Stimulated activated naive CD4-positive, alpha-beta T cell (primary cell): ENCODE results near the gene XAB2.

Experiments
- DNase-seq, 6 experiments: peaks; one replicate each; lab custom pipeline; 2025; lab: John Stamatoyannopoulos, UW

XAB2 gene

DNA sequence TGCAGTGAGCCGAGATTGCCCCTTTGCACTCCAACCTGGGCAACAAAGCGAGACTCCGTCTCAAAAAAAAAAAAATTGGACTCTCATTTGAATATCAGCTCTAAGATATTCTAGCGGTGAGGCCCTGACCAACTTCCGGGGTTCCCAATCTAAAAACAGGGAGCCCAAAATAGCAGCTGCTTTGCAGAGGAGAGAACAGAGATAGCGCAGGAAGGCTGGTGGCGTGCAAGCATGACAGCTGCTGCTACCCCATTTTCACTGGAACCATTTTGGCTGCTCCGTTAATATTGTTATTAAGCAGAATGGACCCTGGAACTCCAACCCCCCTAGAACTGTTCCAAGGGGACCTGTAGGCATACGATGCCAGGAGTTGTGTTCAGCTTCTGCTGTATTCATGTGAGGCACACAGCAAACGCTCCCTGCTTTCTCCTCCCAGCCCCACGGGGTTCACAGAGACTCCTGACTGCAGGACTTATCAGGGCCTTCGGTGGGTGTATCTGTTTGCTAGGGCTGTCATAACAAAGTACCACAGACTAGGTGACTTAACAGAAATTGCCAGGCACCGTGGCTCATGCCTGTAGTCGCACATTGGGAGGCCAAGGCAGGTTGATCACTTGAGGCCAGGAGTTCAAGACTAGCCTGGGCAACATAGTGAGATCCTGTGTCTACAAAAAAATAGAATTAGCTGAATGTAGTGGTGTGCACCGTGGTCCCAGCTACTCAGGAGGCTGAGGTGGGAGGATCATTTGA is 19.1 kb upstream of the XAB2 start:
- no peak for DNase-seq

DNA sequence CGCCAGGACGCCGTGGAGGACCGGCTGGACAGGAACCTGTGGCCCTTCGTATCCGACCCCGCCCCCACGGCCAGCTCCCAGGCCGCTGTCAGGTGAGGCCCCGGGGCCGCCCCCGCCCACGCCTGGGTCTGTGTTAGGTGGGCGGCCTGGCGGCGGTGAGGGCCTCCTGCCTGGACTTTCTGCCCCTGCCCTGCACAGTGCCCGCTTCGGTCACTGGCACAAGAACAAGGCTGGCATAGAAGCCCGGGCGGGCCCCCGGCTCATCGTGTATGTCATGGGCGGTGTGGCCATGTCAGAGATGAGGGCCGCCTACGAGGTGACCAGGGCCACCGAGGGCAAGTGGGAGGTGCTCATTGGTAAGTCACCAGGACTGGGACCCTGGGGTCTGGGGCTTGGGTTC is 17.8 kb upstream of the XAB2 start:
- no peak for DNase-seq

DNA sequence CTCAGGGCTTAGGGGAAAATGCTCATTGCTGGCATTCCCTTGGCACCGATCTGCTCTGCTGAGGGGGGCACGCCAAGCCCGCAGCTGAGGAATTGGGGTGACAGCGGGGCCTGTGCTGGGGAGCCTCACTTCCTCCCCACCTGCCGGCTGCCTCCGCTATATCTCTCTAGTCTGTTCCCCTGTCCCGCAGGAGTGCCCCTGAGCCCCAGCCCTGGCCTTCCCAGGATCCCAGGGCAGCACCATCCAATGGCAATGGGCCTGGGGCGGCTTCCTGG is 17.0 kb upstream of the XAB2 start:
- DNase-seq, result no peak

DNA sequence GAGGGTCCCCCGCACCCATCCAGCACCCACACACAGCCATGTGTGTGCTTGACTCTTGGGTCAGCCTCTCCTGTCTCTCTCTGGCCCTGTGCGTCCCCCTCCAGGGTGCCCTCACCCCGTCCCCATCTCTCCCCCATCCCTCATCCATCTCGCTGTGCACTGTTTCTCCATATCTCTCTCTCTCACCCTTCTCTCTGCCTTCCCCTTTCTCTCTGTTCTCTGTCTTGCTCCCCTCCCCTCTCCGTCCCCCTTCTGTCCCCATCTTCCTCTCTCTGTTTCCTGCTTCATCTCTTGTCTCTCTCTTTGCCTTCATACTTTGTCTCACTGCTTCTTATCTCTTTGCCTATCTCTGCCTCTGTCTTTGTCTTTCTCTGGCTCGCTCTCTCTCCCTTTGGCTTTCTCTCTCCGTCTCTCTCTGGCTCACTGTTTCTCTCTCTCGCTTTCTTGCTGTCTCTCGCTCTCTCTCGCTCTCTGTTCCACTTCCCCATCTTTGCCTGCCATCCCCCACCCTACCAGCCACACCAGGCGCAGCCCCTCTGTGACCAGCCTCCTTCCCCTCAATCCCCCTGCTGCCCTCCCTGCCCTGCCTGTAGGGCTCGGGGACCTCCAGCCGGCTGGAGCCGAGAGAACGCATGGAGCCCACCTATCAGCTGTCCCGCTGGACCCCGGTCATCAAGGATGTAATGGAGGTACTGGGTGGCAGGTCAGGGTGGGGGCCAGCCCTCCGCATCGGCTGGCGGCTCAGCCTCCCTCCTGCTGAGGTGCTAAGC is 16.5 kb upstream of the XAB2 start:
- no peak for DNase-seq

DNA sequence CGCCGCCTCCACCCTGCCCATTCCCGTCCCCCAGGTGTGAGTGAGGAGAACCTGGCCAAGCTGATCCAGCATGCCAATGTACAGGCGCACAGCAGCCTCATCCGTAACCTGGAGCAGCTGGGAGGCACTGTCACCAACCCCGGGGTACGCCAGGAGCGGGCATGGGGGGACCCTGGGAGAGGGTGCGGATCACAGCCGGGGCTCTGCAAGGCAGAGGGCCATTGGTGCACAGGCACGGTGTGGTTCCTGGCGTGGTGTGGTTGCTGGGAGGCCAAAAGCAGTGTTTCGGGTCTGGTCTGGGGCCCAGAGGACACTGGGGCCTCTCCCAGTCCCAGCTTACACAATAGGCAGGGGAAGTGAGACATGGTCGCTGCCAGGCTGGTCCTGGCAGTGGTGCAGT is 15.8 kb upstream of the XAB2 start:
- no peak for DNase-seq

DNA sequence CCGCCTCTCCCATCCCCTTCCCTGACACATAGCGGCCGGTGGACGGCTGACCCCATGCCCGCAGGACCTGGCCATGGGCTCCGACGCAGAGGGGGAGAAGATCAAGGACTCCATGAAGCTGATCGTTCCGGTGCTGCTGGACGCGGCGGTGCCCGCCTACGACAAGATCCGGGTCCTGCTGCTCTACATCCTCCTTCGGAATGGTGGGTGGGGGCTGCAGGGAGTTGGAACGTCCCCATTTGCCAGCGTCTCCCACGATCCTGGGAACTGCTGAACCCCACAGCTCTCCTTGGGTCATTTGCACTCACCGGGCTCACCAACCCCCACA is 15.2 kb upstream of the XAB2 start:
- DNase-seq, result no peak

DNA sequence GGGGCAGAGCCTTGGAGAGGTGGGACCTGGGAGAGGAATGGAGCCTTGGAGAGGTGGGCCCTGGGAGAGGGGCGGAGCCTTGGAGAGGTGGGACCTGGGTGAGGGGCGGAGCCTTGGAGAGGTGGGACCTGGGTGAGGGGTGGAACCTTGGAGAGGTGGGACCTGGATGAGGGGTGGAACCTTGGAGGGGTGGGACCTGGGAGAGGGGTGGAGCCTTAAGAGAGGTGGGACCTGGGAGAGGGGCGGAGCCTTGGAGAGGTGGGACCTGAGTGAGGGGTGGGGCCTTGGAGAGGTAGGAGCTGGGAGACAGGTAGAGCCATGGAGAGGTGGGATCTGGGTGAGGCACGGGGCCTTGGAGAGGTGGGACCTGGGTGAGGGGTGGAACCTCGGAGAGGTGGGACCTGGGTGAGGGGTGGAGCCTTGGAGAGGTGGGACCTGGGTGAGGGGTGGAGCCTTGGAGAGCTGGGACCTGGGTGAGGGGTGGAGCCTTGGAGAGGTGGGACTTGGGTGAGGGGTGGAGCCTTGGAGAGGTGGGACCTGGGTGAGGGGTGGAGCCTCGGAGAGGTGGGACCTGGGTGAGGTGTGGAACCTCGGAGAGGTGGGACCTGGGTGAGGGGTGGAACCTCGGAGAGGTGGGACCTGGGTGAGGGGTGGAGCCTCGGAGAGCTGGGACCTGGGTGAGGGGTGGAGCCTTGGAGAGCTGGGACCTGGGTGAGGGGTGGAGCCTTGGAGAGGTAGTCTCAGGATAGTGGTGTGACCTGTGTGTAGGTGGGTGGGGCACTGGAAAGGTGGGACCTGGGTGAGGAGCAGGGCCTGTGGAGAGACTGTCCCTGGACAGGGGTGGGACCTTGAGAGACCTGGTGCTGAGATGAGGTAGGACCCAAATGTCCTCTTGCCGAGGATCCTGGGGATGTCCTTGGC is 14.5 kb upstream of the XAB2 start:
- peak in 2 of 6 experiments; percentile 33 to 36 for DNase-seq

DNA sequence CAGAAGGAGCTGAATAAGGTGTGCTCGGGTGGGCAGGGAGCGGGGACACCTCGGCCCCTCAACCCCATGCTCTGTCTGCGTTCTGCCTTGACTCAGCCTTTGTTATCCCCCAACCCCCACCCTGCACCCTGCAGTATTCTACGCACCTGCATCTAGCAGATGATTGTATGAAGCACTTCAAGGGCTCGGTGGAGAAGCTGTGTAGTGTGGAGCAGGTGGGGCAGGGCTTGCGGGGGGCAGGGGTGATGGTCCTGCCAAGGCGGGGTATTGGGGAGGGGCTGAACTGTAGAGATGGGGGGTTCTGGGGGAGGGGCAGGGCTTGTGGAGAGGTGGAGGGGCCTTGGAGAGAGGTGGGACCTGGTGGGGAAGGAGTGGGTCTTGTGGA is 13.7 kb upstream of the XAB2 start:
- DNase-seq, result no peak

DNA sequence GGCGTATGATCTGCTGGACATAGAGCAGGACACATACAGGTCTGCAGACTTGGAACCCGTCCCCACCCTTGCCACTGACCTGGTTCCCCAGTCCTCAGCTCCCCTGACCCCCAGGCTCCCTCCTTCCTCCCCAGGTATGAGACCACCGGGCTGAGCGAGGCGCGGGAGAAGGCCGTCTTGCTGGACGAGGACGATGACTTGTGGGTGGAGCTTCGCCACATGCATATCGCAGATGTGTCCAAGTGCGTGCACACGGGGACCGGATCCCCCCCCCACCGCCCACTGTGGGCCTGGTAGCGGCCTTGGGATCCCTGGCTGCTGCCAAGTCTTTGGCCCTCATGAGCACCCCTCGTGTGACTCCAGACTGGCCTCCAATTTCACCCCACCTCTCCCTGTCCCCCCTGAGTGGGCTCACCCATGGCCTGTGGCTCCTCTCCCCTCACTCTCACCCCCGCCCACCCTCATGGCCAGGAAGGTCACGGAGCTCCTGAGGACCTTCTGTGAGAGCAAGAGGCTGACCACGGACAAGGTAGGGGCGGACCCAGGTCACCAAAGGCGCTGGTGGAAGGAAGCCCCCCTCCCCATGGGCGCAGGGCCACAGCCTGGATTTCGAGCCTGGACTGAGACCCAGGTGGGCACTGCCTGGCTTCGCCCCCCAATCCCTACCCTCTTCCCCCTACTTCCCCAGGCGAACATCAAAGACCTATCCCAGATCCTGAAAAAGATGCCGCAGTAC is 13.1 kb upstream of the XAB2 start:
- DNase-seq, result no peak

DNA sequence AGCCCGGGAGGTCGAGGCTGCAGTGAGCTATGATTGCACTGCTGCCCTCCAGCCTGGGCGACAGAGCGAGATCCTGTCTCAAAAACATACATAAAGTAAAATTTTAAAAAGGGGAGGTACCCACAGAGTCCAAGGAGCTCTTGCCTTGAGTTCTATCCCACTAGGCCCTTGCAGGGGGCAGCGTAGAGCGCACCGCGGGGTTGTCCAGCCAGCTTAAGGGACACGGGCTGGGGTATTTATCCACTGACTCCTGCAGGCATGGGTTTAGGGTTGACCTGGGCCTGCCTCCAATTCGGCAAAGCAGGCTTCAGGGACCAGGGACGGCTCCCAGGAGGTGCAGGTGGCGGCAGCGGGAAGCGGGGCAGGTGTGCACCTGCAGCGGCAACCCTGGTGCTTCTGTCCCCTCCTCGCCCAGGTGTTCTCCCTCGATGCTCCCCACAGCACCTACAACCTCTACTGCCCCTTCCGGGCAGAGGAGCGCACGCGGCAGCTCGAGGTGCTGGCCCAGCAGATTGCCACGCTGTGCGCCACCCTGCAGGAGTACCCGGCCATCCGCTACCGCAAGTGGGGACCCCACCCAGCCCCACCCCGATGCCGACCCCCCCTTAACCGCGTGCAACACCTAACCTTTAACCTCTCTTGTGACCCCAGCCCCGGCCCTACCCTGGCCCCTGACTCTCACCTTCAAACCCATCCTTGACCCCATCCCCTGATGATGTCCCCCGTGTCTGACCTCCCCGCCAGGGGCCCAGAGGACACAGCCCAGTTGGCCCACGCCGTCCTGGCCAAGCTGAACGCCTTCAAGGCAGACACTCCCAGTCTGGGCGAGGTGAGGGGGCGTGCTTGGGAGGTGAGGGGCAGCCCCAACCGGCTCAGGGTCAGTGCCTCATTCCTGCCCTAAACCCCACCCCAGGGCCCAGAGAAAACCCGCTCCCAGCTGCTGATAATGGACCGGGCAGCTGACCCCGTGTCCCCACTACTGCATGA is 12.2 kb upstream of the XAB2 start:
- no peak for DNase-seq

DNA sequence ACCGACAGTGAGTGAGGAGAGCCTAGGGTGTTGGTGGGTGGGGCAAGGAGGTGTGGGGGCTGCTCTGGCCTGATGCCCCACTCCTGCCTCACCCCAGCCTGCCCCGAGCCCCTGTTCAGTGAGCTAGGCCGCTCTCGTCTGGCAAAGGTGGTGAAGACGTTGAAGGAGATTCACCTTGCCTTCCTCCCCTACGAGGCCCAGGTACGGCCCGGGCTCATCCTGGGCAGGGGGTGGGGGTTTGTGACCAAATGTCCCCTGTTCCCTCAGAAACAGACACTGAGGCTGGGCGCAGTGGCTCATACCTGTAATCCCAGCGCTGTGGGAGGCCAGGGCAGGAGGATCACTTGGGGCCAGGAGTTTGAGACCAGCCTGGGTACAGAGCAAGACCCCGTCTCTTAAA is 11.5 kb upstream of the XAB2 start:
- DNase-seq, result no peak

DNA sequence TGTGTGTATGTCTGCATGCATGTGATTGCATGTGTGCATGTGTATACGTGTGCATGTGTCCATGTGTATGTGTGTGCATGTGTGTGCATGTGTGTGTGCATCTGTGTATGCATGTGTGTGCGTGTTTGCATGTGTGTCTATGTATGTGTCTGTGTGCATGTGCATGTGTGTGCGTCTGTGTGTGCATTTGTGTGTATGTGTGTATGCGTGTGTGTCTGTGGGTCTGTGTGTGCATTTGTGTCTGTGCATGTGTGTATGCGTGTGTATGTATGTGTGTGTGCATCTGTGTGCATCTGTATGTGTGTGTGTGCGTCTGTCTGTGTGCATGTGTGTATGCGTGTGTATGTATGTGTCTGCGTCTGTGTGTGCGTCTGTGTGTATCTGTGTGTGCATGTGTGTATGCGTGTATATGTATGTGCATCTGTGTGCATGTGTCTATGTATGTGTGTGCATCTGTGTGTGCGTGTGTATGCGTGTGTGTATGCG is 10.6 kb upstream of the XAB2 start:
- DNase-seq, result no peak

DNA sequence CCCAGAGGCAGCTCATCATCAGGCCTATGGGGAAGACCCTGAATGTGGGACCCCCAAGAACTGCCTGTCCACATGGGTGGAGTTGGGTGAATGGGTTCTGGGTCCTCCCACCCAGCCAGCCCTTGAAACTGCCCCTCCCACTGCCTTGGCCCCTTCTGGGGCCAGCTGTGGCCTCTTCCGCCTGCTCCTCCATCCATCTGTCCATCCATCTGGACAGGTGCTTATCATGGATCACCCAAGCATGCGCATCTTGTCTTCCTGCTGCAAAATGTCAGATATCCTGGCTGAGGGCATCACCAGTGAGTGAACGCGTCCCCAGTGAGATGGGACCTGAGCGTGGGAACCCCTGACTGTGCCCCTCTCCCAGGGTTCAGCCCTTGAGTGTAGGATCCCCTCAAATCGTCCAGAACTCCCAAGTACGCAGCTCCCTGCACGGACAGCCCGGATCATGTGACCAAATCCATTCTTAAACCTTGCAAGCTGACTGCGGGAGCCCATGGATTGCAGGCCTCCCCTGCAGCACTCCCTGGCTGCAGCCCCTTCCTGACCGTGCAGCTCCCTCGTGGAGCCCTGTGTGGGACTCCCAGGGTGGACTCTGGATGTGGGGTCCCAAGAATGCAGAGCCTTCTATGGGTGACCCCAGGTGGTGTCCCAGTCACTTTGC is 9.6 kb upstream of the XAB2 start:
- no peak for DNase-seq

DNA sequence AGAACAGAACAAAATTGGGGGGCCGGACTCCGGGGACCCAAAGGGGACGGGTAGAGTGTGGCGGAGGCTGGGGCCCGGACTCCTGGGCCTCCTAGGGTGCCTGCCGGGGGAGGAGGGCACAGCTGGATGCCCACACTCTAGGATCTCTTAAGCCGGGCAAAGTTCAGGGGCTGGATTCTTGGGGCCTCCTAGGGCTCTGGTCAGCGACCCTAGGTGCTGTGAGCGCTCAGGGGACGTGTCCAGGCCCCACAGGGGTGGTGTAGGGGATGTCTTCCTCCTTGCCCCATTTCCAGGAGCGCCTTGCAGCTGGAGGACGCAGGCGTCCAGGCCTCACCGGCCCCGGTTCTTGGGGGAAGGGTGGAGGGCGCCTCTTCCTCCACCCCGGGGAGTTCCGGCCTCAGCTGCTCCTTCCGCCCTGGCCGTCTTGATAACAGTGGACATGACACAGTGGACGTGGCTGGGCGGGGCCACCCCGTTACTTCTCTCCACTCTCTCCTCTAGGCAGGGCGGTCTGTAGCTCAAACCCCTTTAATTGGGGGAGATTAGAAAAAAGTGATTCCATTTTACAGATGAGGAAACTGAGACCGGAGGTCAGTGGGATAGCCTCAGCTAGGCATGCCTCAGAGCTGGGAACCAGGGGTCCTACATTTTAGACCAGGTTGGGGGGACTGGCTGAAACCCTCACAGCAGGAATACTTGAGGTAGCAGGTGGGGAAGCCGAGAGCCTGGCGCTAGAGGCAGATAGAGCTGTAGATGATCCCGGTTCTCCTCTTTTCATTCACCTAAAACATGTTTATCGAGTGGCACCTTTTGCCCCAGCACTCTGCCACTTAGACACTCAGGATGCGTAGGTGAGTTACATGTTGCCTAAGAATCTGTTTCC is 8.3 kb upstream of the XAB2 start:
- peak in 3 of 6 experiments; percentile 39 to 45 (median 44) for DNase-seq

DNA sequence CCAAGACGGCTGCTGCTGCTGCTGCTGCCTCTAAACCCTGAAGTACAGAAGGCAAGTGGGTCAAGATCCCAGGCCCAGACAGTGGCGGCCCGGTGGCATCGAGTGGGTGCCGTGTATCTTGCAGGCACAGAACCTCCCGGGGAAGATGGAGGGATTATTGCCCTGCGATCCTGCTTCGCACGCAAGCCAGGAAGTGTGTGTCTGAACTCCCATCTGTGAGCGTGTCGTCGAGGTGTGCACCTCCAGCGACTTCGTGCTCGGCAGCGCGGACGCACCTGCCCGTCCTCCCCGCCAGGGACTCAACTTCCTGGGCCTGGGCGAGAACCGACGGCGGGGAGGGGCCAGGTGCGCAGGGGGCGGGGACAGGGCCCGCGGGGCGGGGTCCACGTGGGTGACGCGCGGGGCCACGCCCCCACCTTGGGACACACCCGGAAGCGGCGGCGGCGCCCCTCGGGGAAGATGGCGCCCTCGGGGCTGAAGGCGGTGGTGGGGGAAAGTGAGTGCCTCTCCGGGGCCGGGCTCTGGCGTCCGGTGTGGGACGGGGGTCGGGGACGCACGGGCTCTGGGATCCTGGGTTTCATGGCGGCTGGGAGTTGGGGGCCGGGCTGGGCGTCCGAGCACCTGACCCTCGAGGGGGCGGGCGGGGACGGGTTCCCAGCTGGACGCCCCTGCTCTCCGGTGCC is 7.5 kb upstream of the XAB2 start, which contains the start of gene STXBP2:
Gene STXBP2, plus strand, starts transcription at position 420 of the 683 bp plus-strand sequence. Its CDS starts 40 bp downstream, at position 460.
- DNase-seq, result peak; percentile 89 to 95 (median 94)

DNA sequence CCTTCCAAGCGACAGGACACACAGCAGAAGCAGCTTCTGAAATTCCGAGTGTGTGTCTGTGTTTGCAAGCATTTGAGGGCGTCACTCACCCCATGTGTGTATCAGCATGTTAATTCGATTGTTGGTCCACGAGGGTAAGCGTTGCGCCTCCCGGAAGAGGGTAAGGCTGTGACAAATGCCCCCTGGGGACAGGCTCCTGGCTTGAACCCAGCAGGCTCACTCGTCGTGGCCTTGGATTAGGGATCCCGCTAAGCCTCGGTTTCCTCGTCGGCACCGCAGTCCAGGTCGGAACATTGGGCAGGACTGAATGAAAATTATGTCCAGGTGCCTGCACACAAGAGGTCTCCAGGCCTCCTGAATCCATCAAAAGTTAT is 7.0 kb upstream of the XAB2 start:
- no peak for DNase-seq

DNA sequence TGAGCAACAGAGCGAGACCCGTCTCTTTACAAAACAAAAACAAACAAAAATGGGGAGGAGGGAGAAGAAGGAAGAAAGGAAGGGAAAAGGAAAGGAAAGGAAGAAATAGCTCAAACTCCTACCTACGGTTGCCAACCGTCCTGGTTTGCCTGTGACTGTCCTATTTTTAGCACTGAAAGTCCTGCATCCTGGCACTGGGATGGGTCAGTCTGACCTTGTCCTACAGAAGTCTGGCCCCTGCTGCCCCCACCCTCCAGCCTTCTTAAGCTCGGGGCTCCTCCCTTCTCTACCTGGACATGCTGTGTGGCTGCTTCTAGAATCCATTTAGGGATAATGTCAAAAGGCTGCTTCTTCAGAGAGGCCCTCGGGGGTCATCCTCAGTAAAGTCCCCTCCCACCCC is 6.3 kb upstream of the XAB2 start:
- no peak for DNase-seq

DNA sequence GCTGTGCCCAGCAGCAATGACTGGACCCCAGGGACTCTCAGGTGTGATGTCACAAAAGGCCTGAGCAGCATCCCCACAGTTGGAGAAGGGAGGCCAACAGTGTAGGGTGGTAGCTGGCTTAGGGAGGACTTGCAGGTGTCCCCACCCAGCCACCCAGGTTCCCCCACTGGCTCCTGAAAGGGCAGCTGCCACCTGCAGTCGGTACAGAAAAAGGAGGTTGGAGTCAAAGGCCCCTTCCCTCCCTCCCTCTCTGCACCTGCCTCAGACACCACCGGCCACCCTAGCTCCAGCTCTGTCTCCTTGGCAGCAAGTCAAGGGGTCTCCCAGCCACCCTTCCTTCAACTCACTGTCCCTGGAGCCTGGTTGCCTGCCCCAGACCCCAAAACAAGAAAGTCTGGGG is 4.4 kb upstream of the XAB2 start, which contains the start of gene PCP2:
Gene PCP2, minus strand, starts transcription at position 22 of the 400 bp plus-strand sequence. CDS start 262 bp downstream, outside the sequence.
- DNase-seq, result no peak
